NCI-H1436 treated with DMSO at 0.1 percent for 48 hours (cell line): ENCODE data around the gene SLC8A1.

Source experiments
- DNase-seq: peaks from one replicate; lab custom pipeline; 2025; lab: John Stamatoyannopoulos, UW

SLC8A1 gene

GRCh38 chr2:40458271-40458794 is 6.4 kb upstream of the SLC8A1 start:
- DNase-seq: no peak

- no peak for DNase-seq
These were observed 5.9 kb upstream of the SLC8A1 start for GRCh38 chr2:40457837-40458236.

- DNase-seq: no peak
These were observed 5.5 kb upstream of the SLC8A1 start for GRCh38 chr2:40457366-40457765.

GRCh38 chr2:40456926-40457325 is 5.0 kb upstream of the SLC8A1 start:
- DNase-seq: no peak

- DNase-seq: no peak
These were observed 3.8 kb upstream of the SLC8A1 start for GRCh38 chr2:40455661-40456060.

GRCh38 chr2:40454321-40454720 is 2.4 kb upstream of the SLC8A1 start:
- no peak for DNase-seq

- no peak for DNase-seq
These were observed 896 bp upstream of the SLC8A1 start for GRCh38 chr2:40452786-40453185.

GRCh38 chr2:40450796-40451430 is 977 bp downstream of the SLC8A1 start:
- DNase-seq: no peak

- no peak for DNase-seq
These were observed 1.7 kb downstream of the SLC8A1 start for GRCh38 chr2:40450066-40450795.

- DNase-seq: no peak
These were observed 3.3 kb downstream of the SLC8A1 start for GRCh38 chr2:40448476-40449079.

- no peak for DNase-seq
These were observed 6.4 kb downstream of the SLC8A1 start for GRCh38 chr2:40445467-40445866.

- no peak for DNase-seq
These were observed 11.1 kb downstream of the SLC8A1 start for GRCh38 chr2:40440835-40441234.

- DNase-seq: no peak
These were observed 12.4 kb downstream of the SLC8A1 start for GRCh38 chr2:40439473-40439872.

GRCh38 chr2:40436093-40436475 is 15.8 kb downstream of the SLC8A1 start:
- no peak for DNase-seq

GRCh38 chr2:40435426-40436092 is 16.3 kb downstream of the SLC8A1 start:
- DNase-seq: no peak

GRCh38 chr2:40434731-40435271 is 17.1 kb downstream of the SLC8A1 start:
- no peak for DNase-seq

- no peak for DNase-seq
These were observed 18.2 kb downstream of the SLC8A1 start for GRCh38 chr2:40433736-40434135.

- no peak for DNase-seq
These were observed 18.9 kb downstream of the SLC8A1 start for GRCh38 chr2:40432921-40433483.

GRCh38 chr2:40431600-40431955 is 20.3 kb downstream of the SLC8A1 start:
- DNase-seq: no peak

- DNase-seq: no peak
These were observed 20.9 kb downstream of the SLC8A1 start for GRCh38 chr2:40430776-40431599.

GRCh38 chr2:40428439-40428838 is 23.5 kb downstream of the SLC8A1 start:
- no peak for DNase-seq
